ENCODE data around the gene MACO1.
"Not testable (repeated sequence)": the region's sequence is repeated elsewhere in the genome, so short reads cannot be mapped to it uniquely, and the experiment has no call there.

Gene MACO1

GRCh38 chr1:25450891-25451290 is 20.2 kb downstream of the MACO1 start:
- H3K4me3 ChIP-seq (ENCODE audit: control insufficient read depth, low read depth, low read length) = no peak overlapping the region
- TF ChIP-seq CTCF (conservative IDR thresholded peaks at IDR 0.05; ENCODE audit: control insufficient read depth, insufficient read depth, low read depth, low read length) = no peak
- DNase-seq (ENCODE audit: low read depth) = no peak

- no peak overlapping the region for H3K4me3 ChIP-seq (ENCODE audit: control insufficient read depth, low read depth, low read length)
- TF ChIP-seq CTCF (conservative IDR thresholded peaks at IDR 0.05; ENCODE audit: control insufficient read depth, insufficient read depth, low read depth, low read length) = no peak
- DNase-seq (ENCODE audit: low read depth) = no peak
Observed at GRCh38 chr1:25451908-25452307, 21.2 kb downstream of the MACO1 start.

- TF ChIP-seq CTCF (conservative IDR thresholded peaks at IDR 0.05; ENCODE audit: control insufficient read depth, insufficient read depth, low read depth, low read length) = no peak
- DNase-seq (ENCODE audit: low read depth) = no peak
Observed at GRCh38 chr1:25456502-25456901, 25.8 kb downstream of the MACO1 start.

GRCh38 chr1:25458541-25459298 is 28.0 kb downstream of the MACO1 start:
- DNase-seq (ENCODE audit: low read depth) = no peak
- no peak overlapping the region for H3K4me3 ChIP-seq (ENCODE audit: control insufficient read depth, low read depth, low read length)
- no peak for TF ChIP-seq CTCF (conservative IDR thresholded peaks at IDR 0.05; ENCODE audit: control insufficient read depth, insufficient read depth, low read depth, low read length)

More at GRCh38 chr1:25456502-25456901, 25.8 kb downstream of the MACO1 start:
- H3K4me3 ChIP-seq (ENCODE audit: control insufficient read depth, low read depth, low read length) = no peak overlapping the region

GRCh38 chr1:25460020-25460419 is 29.3 kb downstream of the MACO1 start:
- DNase-seq (ENCODE audit: low read depth) = no peak
- no peak for TF ChIP-seq CTCF (conservative IDR thresholded peaks at IDR 0.05; ENCODE audit: control insufficient read depth, insufficient read depth, low read depth, low read length)
- no peak overlapping the region for H3K4me3 ChIP-seq (ENCODE audit: control insufficient read depth, low read depth, low read length)

- not testable (repeated sequence) for DNase-seq (ENCODE audit: low read depth); H3K4me3 ChIP-seq (ENCODE audit: control insufficient read depth, low read depth, low read length)
Observed at GRCh38 chr1:25460816-25461215, 30.1 kb downstream of the MACO1 start.

- DNase-seq (ENCODE audit: low read depth) = no peak
- no peak overlapping the region for H3K4me3 ChIP-seq (ENCODE audit: control insufficient read depth, low read depth, low read length)
- no peak for TF ChIP-seq CTCF (conservative IDR thresholded peaks at IDR 0.05; ENCODE audit: control insufficient read depth, insufficient read depth, low read depth, low read length)
Observed at GRCh38 chr1:25461849-25462248, 31.2 kb downstream of the MACO1 start.

All from fibroblast of mammary gland (primary cell).